GM18867 (cell line): ENCODE results near the gene CSDE1.
"Not testable (repeated sequence)": the region's sequence is repeated elsewhere in the genome, so short reads cannot be mapped to it uniquely, and the experiment has no call there.

Source experiments
- ATAC-seq: cut with Tn5 transposase; IDR thresholded peaks from one replicate; pipeline ENCODE4 v1.9.1; 2021; ENCODE audit warnings: mild to moderate bottlenecking, moderate library complexity; ENCODE audit not compliant: unreplicated experiment

CSDE1 gene

DNA sequence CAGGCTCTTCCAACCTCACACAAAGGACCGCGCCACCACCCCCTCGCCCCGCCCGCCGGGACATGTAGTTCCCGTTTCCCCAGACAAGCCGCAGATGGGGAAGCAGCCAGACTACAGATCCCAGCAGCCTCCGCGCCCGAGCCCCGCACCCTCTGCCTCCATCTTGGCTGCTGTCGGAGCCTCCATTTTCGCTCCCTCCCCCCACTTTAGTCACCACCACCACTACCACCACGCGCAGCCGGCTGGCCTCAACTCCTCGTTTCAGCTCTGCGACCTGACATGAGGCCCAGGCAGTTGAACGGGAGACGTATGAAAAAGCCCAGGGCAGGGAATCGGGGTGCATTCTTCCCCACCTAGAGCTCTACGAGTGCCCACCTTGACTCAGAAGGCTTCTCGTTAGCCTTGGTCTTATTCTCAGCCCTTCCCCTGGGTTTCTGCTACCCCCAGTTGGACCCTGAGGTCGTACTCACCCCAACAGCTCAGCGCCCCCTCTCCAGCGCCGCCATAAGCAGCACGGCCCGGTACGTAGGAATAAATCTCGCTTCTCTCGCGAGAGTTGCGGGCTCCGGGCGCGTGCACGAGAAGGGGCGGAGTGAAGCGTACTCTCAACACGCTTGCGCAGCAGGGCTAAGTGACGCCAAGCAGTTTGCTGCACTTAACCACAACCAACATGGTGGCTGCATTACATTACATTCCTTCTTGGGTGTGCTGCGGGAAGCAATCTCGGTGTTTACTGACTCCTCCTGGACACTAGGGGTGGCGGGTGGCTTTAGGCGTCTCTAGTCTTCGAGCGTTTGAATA, at the start of gene CSDE1:
Gene CSDE1 (minus strand): TSS at position 530 of the 801 bp plus-strand sequence. CDS start 18,094 bp downstream, outside the sequence.
- peak; percentile 81 for ATAC-seq

DNA sequence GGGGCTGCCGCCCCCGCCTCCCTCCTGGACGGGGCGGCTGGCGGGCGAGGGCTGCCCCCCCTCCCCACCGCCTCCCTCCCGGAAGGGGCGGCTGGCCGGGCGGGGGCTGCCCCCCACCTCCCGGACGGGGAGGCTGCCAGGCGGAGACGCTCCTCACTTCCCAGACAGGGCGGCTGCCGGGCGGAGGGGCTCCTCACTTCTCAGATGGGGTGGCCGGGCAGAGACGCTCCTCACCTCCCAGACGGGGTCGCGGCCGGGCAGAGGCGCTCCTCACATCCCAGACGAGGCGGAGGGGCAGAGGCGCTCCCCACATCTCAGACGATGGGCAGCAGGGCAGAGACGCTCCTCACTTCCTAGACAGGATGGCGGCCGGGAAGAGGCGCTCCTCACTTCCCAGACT, 46.7 kb upstream of the CSDE1 start:
- ATAC-seq = not testable (repeated sequence)

DNA sequence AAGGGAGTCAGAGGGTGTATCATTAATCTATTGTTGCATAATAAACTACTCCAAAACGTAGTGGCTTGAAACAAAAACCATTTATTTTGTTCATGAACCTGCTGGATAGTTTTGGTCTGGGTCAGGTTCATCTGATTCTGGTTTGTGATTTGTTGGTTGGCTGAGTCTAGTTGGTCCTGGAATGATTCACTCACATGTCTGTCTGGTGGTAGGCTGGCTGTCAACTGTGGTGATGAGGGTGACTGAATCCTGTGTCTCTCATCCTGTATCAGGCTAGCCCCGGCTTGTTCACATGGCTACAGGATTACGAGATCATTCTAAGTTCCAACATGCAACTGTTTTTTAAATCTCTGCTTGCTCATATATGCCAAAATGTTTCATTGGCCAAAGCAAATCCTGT, 45.2 kb upstream of the CSDE1 start:
- peak; percentile 70 for ATAC-seq

DNA sequence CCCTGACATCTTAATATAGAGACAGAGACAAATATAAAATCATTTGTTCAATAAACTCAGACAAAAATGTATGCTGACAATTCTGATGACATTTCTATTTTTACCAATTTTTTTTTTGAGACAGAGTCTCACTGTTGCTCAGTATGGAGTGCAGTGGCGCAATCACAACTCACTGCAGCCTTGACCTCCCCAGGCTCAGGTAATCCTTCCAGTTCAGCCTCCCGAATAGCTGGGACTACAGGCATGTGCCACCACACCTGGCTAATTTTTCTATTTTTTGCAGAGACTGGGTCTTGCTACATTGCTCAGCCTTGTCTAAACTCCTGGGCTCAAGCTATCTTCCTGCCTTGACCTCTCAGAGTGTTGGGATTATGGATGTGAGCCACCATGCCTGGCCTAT, 36.3 kb upstream of the CSDE1 start:
- ATAC-seq = no peak

DNA sequence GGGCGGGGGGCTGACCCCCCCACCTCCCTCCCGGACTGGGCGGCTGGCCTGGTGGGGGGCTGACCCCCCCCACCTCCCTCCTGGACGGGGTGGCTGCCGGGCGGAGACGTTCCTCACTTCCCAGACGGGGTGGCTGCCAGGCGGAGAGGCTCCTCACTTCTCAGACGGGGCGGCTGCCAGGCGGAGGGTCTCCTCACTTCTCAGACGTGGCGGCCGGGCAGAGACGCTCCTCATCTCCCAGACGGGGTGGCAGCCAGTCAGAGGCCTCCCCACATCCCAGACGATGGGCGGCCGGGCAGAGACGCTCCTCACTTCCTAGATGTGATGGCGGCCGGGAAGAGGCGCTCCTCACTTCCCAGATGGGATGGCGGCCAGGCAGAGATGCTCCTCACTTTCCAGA, 32.8 kb upstream of the CSDE1 start:
- ATAC-seq = not testable (repeated sequence)

DNA sequence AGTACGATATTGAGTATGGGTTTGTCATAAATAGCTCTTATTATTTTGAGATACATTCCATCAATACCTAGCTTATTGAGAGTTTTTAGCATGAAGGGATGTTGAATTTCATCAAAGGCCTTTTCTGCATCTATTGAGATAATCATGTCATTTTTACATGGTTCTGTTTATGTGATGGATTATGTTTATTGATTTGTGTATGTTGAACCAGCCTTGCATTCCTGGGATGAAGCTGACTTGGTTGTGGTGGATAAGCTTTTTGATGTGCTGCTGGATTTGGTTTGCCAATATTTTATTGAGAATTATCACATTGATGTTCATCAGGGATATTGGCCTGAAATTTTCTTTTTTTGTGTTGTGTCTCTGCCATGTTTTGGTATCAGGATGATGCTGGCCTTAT, 28.7 kb upstream of the CSDE1 start:
- ATAC-seq = not testable (repeated sequence)

DNA sequence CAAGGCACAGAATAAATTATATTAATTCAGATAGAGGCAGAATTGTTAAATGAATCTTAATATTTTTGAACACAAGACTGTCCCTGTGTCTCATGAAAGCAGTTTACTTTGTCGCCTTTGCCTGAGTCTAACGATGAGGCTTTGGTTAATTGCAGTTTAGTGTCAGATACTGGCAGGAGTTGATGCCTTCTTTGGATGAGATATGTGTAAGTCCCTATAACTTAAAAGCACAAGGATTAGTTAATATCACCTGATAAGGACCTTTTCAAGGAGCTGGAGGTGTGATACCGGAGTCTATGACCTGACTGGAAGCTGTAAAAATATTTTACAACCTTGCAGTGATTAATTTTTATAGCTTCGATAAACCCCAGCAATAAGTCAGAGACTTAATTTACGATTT, 24.7 kb upstream of the CSDE1 start:
- ATAC-seq = no peak

DNA sequence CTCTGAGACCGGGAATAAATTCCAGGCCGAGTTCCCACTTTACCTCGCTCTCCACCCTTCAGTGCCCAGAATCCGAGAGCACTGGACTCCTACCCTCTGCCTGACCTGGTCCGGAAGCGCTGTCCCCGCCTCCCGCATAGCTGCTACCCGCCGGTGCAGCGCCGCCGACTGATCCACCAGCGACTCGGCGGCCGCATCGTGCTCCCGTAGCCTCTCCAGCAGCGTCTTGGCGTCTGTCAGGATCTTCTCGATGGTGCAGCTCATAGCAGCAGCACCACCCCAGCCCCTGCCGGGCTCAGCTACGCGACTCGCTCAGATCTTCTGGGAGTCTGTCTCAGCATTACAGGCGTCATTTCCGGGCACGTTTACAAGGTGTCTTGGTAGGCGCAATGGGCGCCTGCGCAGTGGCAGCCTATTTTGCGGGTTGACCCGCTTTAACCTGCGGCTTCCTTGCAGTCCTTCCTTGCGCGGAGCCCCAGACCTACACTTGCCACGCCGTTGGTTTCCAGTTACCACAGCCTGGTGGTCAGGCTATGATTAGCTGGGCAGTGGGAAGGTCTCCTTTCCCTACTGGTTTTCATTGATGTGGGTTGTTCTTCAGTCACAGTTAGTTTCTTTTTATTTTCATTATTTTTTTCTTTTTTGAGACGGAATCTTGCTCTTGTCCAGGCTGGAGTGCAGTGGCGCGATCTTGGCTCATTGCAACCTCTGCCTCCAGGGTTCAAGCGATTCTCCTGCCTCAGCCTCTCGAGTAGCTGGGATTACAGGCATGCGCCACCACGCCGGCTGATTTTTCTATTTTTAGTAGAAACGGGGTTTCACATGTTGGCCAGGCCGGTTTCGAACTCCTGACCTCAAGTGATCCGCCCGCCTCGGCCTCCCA, 22.8 kb upstream of the CSDE1 start, which contains the start of gene SIKE1:
Gene SIKE1 (minus strand): TSS at position 342 of the 883 bp plus-strand sequence. CDS start 78 bp downstream, at position 264.
- peak; percentile 99 for ATAC-seq

DNA sequence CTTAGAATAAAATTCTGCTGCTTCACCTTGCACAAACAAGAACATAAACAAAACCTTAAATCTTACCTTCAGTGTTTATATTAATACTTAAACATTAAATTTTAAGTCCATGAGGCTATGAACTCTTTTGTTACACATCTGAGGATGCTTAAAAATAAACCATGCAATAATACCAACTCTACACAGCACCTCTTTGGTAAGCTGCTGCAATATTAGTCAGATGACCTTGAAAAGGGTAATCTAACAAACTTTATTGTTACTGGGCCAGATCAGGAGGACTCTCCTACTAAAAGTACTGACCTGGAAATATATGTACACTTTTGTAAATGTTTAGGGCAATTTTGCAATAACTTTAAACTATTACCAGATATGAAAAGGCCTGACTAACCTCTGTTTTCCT, 21.9 kb upstream of the CSDE1 start:
- no peak for ATAC-seq

DNA sequence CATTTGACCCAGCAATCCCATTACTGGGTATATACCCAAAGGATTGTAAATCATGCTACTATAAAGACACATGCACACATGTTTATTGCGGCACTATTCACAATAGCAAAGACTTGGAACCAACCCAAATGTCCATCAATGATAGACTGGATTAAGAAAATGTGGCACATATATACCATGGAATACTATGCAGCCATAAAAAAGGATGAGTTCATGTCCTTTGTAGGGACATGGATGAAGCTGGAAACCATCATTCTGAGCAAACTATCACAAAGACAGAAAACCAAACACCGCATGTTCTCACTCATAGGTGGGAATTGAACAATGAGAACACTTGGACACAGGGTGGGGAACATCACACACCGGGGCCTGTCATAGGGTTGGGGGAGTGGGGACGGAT, 18.9 kb upstream of the CSDE1 start:
- not testable (repeated sequence) for ATAC-seq

DNA sequence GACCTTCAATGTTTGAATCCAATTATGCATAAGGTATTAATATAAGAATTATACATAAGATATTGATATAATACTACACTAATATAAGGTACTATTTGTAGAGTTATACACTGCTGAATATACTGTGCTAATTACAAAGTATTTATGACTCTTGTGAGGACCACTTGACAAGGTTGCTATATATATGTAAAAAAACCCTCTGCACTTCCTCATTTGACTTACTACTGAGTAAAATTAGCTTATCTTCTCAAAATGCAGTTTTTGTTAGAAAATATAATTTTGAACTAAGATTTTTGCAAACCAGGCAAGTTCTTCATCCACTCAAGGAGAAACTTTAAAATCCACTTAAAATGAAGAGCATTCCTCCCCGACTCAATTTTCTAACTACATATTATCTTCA, 14.2 kb upstream of the CSDE1 start:
- no peak for ATAC-seq

DNA sequence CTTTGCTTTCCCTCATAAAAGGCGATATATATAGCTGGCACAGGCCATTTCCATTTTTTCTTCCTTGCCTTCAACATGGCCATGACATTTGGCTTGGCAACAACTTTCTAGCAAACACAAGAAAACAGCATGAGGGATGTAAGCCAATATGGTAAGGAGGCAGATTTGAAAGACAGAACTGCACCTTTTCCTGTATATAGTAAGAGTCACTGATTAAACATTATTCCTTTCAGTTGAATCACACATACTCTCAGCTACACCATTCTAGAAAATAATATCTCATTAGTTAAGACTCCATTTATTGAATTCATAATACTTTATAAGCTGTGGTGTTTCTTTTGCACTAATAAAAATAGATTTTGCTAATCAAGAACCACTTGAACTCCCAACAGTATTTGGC, 13.2 kb upstream of the CSDE1 start:
- ATAC-seq = no peak

DNA sequence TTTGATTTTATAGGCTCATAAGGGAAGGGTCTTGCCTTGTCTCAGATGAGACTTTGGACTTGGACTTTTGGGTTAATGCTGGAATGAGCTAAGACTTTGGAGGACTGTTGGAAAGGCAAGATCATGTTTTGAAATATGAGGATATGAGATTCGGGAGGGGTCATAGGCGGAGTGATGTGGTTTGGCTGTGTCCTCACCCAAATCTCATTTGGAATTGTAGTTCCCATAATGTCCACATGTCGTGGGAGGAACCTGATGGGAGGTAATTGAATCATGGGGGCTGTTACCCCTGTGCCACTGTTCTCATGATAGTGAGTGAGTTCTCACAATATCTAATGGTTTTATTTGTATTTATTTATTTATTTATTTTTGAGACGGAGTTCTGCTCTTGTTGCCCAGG, 6.9 kb upstream of the CSDE1 start:
- no peak for ATAC-seq

DNA sequence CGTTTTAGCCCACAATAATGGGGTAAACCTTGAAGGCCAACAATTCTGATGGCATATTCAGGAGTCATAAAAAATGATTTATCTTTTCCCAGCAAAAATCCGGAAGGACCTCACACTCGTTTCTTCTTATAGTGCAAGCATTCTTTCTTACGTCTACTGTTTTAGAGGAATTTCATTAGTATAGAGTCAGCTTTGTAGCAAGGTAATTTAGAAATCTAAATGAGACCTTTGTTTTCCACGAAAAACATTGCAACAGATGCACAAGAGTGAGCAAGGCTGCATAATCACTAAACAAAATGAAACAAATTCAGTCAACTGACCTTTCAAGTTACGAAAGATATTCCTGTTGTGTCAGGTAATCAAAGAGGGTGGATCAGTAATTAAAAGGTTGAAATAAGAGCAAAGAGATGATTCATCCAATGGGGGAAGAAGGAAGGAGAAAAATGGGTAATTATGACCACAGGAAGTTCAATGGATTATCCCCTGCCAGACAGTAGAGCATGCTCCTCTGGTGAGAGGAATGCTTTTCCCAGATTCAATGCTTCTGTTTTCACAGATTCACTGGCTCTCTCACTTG, 560 bp upstream of the CSDE1 start:
- ATAC-seq = no peak

DNA sequence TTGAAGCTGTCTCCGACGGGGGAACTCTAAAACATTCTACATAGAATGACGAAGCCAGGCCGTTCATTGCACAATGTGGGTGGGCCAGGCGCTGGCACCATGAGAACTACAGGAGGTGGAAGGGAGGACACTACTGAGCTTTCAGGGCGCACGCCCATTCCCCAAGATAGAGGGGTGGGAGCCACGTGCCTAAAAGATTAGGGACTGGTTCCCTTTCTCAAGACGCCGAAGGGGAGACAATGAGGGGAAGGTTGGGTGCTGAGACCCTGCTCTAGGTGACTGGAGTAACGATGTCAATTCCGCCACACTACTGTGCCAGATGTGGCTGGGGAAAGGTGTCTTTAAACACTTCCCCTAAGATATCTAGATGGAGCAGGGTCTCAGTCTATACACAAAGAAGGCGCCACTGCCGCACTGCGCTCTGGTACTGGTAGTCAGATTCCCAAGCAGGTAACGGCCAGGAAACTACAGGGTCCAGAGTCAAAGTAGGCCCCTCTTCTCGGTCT, 782 bp downstream of the CSDE1 start:
- ATAC-seq = no peak

DNA sequence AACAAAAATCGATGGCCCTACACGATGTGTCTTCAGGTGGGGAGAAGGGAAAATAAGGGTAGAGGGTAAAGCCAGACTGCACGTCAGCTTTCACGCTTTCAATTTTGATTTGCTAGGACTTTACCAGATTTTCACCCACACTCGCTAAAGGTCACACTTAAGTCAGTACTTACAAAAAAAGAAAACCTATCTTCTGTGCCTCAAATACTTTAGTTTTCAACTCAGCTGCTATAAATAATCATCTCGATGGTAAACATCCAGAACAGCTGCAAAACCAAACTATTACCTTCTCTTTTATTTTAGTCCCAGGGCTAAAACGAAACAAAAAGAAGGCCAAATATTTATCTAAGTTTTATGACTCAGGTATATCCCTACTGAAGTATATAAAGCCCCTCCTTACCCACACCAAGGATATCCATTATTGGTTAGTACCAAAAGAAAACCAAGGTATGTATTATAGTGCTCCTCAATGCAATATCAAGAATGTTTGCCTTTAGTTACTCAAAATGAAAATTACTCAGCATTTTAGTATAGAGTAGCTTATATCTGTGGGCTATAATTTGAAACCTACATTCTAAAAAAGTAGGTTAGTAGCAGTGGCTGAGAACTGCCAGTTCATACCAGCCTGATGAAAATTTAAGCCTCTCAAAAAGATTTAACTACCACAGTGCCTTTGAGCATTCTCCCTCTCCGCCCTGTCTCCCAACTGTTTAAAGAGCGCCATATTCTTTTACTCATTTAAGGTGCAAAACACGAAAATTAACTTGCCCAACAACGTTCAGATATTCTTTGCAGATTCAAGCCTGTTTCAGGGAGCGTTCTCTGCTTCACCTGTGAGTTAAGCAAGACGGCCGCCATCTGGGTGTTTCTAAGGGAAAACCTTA, 1.5 kb downstream of the CSDE1 start:
- peak; percentile 51 for ATAC-seq

DNA sequence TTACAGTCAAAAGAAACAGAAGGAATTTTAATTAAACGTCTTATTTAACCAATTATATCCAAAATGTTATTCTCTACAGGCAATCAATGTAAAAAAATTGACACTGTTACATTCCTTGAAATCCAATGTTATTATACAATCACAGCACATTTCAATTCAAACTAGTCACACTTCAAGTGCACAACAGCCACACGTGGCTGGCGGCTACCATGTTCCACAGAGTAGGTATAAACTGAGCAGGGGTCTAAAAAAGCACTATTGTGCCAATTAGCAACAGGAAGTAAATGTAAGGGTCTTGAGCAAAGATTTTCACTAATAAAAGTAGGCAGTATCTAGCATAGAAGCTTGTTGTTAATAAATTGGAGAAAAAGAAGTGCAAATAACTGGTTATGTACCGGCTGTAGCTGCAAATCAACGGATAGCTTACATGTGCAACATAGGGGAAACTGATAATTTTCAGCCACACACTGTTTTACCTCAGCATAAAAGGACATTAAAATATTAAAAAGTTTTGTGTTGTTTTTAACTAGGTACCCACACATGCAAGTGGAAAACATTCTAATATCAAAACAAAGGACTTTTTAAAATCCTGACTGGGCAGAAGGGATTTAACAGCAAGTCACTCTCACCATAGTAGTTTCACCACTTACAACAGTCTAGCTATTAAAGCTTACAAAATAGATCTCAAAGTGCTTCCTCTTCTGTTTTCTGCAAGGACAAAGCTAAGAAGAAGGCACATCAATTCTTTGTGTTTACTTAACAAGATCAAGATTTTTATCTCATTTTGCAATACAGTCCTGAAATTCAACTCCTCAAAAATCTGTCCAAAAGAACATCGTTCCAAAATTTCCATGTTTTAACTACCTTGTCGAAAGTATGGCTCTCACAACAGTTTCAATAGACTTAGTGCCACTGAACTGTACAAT, 2.5 kb downstream of the CSDE1 start:
- ATAC-seq = no peak

DNA sequence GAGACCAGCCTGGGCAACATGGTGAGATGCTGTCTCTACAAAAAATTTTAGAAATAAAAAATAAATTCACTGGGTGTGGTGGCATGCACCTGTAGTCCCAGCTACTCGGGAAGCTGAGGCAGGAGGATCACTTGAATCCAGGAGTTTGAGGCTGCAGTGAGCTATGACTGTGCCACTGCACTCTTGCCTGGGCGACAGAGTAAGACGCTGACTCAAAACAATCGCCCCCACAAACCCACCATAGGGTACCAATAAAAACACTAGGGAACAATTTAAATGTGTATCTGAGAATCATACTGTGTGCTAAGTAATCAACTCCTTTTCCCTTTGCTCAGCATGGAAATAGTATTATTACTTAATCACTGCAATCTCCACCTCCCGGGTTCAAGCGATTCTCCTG, 4.1 kb downstream of the CSDE1 start:
- not testable (repeated sequence) for ATAC-seq

DNA sequence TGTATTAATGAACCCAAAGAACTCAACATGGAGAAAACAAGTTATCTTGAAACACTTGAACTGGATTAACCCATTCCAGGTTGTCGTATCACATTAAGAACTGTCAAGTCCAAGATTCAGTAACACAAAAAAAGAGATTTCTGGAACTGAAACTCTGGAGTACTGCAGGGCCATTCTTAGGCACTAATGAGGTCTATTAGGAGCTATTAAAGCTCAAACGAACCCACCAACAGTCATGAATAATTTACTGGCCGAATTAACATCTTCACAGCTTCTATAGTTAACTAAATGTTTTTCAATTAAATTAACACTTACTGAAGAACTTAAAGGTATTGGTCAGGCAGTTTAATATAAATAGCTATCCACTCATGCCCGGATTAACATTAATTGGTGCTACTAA, 4.6 kb downstream of the CSDE1 start:
- no peak for ATAC-seq
